HG02885 (cell line): ENCODE data around the gene C12orf56.
"Not testable (repeated sequence)": the region's sequence is repeated elsewhere in the genome, so short reads cannot be mapped to it uniquely, and the experiment has no call there.

Experiments
- ATAC-seq: cut with Tn5 transposase; IDR thresholded peaks from one replicate; pipeline ENCODE4 v1.9.1; 2021; ENCODE audit warnings: mild to moderate bottlenecking; ENCODE audit not compliant: unreplicated experiment, poor library complexity

C12orf56 gene

DNA sequence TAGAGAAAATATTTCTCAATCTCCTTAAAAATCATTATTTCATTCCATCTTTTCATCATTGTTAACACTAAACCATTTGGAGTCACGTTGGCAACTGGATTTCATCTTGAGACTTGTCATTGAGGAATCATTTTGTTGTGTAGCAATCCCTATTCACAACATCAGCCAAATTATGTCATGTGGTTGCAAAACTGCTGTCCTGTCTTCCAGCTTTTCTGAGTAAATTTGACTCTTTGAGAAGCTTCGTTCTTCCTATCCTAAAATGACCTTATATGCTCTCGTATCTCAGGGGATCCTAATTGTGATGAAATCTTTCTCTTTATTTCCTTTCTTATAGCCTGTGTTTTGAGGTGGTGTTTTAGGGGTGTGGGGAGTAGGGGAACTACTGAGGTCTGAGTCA, 137.9 kb downstream of the C12orf56 start:
- no peak for ATAC-seq

DNA sequence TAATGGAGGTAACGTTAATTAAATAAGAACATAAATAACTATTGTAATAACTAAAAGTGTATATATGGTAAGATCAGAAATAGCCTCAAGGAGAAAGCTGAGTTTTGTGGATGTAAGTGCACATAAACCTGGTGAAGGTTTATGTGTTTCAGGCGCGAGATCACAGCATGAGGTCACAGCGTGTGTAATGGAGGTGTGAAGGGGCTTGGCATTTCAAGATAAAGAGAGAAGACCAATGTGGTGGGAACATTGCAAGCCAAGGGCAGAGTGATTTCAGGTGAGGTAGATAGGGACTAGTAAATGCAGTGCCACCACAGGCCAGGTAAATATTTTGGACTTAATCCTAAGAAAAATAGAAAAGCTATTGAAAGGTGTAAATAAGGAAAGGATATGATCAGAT, 146.7 kb downstream of the C12orf56 start:
- no peak for ATAC-seq

DNA sequence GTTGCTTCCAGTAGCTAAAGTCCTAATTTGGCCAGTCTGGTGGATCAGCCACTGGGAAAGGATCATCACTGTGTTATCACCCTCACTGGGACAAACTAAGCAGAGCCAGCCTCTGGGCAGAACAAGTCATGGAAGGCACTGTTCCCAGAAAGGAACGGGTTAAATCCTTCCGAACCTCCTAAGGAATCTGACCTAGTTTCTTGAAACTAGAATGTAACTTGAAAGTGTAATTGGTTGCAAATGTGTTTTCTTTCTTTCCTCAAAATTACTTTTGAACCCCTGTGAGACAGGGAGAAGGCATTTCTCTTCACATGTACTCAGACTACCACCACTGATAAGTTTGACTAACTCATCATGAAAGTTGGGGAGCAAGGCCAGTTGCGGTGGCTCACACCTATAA, 149.8 kb downstream of the C12orf56 start:
- ATAC-seq: no peak

DNA sequence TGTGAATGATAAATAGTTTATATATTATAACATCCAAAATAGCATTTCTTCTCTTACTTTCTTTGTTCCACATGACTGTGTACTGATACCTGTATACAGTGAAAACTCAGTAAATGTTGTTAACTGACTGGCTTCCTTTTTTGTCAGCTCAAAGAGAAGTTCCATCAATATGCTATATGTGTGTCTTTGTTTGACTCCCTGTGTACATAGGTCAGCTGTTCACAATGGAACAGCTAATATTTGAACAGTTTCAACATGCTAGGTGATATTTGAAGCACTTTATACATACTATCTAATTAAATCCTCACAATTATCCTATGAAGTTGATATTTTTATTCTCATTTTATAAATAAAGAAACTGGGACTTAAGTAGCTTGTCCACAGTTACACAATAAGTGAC, 153.2 kb downstream of the C12orf56 start:
- ATAC-seq: no peak

DNA sequence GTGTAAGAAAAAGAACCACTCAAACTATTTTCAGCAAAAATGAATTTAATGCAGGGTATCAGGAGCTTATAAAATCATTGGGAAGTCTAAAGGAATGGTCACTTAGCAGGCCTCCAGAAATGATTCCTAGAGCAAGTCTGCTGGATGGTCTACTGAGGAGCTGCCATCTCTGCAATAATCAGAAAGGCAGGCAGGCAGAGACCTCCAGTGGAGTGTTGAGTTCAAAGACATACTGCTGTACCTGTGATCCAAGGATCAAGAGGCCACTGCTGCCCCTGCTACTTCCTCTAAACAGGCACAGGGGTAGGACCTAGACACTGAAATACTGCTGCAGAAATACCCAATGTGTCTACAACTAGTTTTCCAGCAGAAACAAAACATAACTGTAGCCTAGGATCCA, 154.0 kb downstream of the C12orf56 start:
- no peak for ATAC-seq

DNA sequence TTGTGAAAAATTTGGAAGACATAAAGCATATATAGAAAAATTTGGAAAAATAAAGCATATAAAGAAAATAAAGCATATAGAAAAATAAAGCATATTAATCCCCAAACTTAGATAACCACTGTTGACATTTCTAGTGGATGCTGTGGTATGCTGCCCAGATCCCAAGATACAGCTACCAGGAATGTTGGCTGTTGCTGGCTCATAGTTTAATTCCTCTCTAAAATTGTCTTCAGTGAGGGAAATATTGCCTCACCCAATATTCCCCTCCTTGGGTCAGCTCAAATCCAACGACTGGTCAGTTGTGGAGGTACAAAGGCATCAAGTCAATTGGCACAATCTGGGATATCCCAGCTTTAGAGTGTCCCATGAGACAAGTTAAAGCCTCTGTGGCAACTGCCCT, 158.4 kb downstream of the C12orf56 start:
- no peak for ATAC-seq

DNA sequence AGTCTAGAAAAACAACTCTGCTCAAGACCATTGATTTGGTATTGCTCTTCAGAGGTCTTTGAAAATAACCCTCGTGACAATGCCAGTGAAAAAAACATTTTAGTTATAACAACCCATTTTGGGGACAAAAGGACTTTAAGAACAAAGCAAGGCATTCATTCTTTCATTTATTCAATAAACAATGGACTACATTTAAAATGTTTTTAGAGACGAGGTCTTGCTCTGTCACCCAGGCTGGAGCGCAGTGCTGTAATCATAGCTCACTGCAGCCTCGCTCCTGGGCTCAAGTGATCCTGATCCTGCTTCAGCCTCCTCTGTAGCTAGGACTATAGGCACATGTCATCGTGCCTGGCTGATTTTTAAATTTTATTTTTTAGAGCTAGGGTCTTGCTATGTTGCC, 160.8 kb downstream of the C12orf56 start:
- ATAC-seq: no peak

DNA sequence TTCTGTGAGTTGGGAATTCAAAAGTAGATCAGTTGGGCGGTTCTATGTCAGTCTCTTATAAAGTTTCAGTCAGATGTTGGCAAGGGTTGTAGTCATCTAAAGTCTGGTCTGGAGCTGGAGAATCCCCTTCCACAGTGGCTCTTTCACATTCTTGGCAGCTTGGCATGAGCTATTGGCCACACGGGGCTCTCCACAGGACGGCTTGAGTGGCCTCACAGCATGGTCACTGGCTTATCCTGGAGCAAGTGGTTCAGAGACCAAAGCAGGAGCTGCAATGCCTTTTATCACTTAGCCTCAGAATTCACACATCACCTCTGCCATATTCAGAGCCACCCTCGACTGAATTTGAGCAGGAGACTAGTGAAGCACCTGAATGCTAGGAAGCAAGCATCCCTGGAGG, 161.3 kb downstream of the C12orf56 start:
- no peak for ATAC-seq

DNA sequence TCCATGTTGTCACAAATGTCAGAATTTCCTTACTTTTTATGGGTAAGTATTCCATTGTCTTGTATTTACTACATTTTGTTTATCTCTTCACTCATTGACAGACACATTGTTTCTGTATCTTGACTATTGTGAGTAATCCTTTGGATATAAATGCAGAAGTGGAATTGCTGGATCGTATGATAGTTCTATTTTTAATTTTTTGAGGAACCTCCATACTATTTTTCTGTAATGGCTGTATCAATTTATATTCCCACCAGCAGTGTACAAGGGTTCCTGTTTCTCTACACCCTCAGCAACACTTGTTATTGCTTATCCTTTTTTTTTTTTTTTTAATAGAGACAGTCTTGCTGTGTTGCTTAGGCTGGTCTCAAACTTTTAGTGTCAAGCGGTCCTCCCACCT, 164.9 kb downstream of the C12orf56 start:
- no peak for ATAC-seq

DNA sequence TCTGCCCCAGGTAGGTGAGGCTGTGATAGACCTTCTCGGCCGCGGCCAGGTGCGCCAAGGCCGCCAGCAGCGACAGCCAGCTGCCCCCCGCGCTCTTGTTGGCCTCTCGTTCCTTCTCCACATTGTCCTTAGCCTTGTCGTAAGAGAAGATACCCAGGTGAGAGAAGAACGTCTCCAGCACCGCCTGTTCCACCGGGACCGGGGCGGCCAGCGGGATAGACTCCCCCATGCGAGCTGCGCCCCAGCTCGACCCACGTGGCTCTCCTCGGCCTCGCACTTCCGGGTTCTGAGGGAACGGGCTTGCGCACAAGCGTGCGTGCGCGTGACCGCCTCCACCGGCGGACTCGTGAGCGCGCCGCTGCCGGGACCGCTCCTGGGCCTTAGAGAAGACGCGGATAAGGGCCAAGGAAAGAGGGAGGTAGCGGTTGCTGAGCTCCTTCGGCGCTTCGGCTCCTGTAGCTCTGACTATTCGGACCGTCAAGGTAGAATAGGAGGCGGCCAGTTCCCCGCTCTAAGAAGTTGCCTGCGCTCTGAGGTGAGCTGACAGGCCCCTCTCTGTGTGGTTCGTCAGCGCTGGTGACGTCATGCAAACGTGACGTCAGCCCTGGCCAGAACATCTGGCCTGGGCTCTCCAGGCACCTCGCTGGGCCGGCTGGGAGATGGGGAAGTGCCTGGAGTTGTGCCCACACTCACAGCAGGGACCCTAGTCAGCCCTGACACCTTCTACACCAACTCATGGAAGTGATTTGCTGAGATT, 168.4 kb downstream of the C12orf56 start, which contains the start of gene KICS2:
Gene KICS2, minus strand, starts transcription at position 288 of the 757 bp plus-strand sequence. Its CDS starts 59 bp downstream, at position 229.
- peak; percentile 96 for ATAC-seq

DNA sequence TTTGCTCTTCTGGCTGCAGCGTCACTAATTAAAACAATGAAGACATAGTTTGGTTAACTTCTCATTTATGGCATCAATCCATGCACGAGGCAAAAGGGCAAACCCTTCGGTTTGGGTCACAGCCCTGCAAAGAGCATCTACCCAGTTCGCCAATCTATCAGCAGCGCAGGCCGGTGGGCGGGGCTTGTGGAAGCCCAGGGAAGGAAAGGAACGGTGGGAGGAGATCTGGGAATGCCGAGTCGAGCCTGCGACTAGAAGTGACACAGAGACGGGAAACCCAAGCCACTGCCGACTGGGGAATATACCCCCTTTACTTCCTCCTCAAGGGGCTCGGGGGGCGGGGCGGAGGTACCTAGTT, 168.9 kb downstream of the C12orf56 start:
- peak; percentile 39 for ATAC-seq

DNA sequence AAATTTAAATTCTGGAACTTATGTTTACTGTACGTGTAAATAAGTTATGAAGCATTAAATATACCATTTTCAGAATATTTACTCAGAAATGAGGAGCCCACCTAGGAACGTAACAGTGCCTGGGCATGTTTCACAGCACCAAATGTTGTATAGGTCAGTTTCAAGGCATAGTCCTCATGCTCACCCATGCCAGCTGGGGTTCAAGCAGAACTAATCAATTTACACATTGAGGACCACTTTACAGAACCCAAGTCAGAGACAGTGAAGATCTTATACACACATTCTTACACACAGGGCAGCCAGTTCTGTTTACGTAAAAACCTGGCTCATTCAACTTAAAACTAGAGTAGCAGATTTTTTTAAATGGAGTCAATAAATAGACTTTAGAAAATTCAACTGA, 170.5 kb downstream of the C12orf56 start:
- no peak for ATAC-seq

DNA sequence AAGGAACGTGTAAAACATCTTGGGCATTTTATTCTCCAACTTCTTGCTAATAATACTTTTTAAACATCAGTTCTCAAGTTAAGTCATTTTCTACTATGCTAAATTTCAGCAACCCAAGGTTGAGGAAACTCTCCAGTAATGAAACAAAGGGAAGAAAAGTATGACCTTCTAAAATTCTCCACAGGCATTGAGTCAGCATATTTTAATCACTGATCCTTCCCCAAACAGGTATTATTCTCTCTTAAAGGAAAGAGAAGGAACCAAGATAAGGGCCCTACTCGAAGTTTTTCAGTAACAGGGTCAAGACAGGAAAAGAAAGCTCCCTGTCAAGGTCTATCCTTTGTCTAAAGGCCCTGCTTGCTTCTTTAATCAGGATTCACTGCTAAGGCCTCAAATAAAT, 171.4 kb downstream of the C12orf56 start:
- ATAC-seq: no peak

DNA sequence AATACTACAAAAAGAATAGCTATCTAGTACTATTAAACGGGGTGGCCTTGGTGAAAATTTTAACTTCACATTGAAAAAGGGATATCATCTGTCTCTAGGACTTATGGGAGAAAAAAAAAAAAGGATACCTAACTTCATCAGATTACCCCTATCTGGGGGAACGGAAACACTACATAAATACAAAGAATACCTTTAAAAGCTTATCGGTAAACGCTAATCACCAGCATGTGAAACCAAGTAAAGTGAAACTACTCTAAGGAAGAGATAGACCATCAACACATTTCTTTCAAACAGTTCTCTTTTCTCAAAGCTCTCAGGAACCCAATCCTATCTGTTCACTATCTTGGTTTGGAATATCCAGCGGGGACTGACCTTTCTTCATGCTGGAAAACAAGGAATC, 172.0 kb downstream of the C12orf56 start:
- no peak for ATAC-seq

DNA sequence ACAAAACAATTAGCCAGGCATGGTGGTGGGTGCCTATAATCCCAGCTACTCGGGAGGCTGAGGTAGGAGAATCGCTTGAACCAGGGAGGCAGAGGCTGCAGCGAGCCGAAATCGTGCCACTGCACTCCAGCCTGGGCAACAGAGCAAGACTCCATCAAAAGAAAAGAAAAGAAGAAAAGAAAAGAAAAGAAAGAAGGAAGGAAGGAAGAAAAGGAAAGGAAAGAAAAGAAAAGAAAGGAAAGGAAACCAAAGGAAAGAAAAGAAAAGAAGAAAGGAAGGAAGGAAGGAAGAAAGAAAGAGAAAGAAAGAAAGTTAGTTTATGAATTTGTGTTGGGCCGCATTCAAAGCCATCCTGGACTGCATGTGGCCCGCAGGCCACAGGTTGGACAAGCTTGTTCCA, 172.9 kb downstream of the C12orf56 start:
- not testable (repeated sequence) for ATAC-seq

DNA sequence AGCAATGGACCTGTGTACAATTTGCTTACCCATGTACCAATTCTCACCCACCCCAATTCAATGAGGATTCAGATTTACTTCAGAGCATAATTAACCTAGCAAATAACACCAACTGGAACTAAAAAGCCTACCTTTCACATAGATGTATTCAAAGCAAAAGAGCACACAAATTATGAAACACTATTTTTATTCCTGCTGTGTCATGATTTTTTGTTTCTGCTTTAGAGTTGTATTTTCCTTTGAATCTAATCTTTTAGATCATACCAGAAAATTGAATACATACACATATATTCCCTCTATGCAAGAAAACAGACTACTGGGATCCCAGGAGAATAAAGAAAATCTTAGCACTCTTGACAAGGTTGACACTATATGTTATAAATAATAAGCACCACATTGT, 174.3 kb downstream of the C12orf56 start:
- ATAC-seq: no peak
